H54 (cell line): ENCODE data around the gene SAV1.
"Not testable (repeated sequence)": the region's sequence is repeated elsewhere in the genome, so short reads cannot be mapped to it uniquely, and the experiment has no call there.

Source experiments
- DNase-seq: peaks from one replicate; pipeline ENCODE4 v3.0.0; 2011; ENCODE audit warnings: low spot score, mixed read lengths; ENCODE audit not compliant: insufficient read length
- FAIRE-seq: peaks from 3 replicates; lab custom pipeline; 2011; peaks lifted over from hg19 to GRCh38; lab: Jason Lieb, UNC
- POLR2A ChIP-seq: IDR thresholded peaks from 2 replicates; pipeline ENCODE4 v1.6.1; 2011; ENCODE audit warnings: low read depth, mild to moderate bottlenecking, low read length

SAV1 gene

GRCh38 chr14:50667996-50668825 is at the start of gene SAV1:
TSS of gene SAV1 (minus strand) at chr14:50668306. CDS start at chr14:50667967, 339 bp downstream.
- peak; percentile 57 for FAIRE-seq
- TF ChIP-seq POLR2A: peak; percentile 68
- no peak for DNase-seq

GRCh38 chr14:50717811-50718210 is 49.7 kb upstream of the SAV1 start:
- no peak for FAIRE-seq
- DNase-seq: no peak
- TF ChIP-seq POLR2A: no peak

GRCh38 chr14:50714450-50715073 is 46.5 kb upstream of the SAV1 start:
- TF ChIP-seq POLR2A: no peak
- no peak for FAIRE-seq
- DNase-seq: peak; percentile 13

- DNase-seq: no peak
- TF ChIP-seq POLR2A: no peak
- no peak for FAIRE-seq
Observed at GRCh38 chr14:50711043-50711442, 42.9 kb upstream of the SAV1 start.

GRCh38 chr14:50705026-50705593 is 37.0 kb upstream of the SAV1 start:
- DNase-seq (no peak), FAIRE-seq (no peak)
- no peak for TF ChIP-seq POLR2A

GRCh38 chr14:50704454-50705010 is 36.4 kb upstream of the SAV1 start:
- FAIRE-seq (no peak), DNase-seq (no peak)
- no peak for TF ChIP-seq POLR2A

GRCh38 chr14:50697659-50698290 is 29.7 kb upstream of the SAV1 start:
- DNase-seq (no peak), FAIRE-seq (no peak)
- no peak for TF ChIP-seq POLR2A

- FAIRE-seq, DNase-seq: not testable (repeated sequence)
Observed at GRCh38 chr14:50694260-50694659, 26.2 kb upstream of the SAV1 start.

GRCh38 chr14:50688875-50689274 is 20.8 kb upstream of the SAV1 start:
- FAIRE-seq (no peak), DNase-seq (no peak)
- no peak for TF ChIP-seq POLR2A

GRCh38 chr14:50679674-50680073 is 11.6 kb upstream of the SAV1 start:
- no peak for TF ChIP-seq POLR2A
- FAIRE-seq: no peak
- no peak for DNase-seq

GRCh38 chr14:50678163-50678562 is 10.1 kb upstream of the SAV1 start:
- FAIRE-seq (no peak), DNase-seq (no peak)
- no peak for TF ChIP-seq POLR2A

- peak; percentile 72 for FAIRE-seq
- no peak for DNase-seq
- TF ChIP-seq POLR2A: no peak
Observed at GRCh38 chr14:50677527-50678063, 9.5 kb upstream of the SAV1 start.

- TF ChIP-seq POLR2A: no peak
- DNase-seq (no peak), FAIRE-seq (no peak)
Observed at GRCh38 chr14:50676814-50677516, 8.9 kb upstream of the SAV1 start.
